Stimulated activated CD8-positive, alpha-beta memory T cell treated with anti-CD3 and anti-CD28 coated beads, Interleukin-4, amount 100 ng/mL, for 48 hours (primary cell): Measurements from ENCODE around the gene TCF12.

Source experiments
- DNase-seq: peaks from one replicate; pipeline ENCODE4 v3.0.0-alpha.2; 2020

Gene TCF12

GRCh38 chr15:57228395-57228794 lies 310.0 kb downstream of the TCF12 start:
- no peak for DNase-seq

GRCh38 chr15:57229051-57229450 lies 310.6 kb downstream of the TCF12 start:
- no peak for DNase-seq

GRCh38 chr15:57231559-57231958 lies 313.1 kb downstream of the TCF12 start:
- no peak for DNase-seq

- DNase-seq = no peak
These were observed 315.7 kb downstream of the TCF12 start for GRCh38 chr15:57234156-57234555.

GRCh38 chr15:57235186-57235585 lies 316.7 kb downstream of the TCF12 start:
- DNase-seq = no peak

GRCh38 chr15:57235873-57236272 lies 317.4 kb downstream of the TCF12 start:
- DNase-seq = no peak

- no peak for DNase-seq
These were observed 318.3 kb downstream of the TCF12 start for GRCh38 chr15:57236561-57237300.

GRCh38 chr15:57237301-57237642 lies 318.8 kb downstream of the TCF12 start:
- no peak for DNase-seq

- DNase-seq = no peak
These were observed 319.2 kb downstream of the TCF12 start for GRCh38 chr15:57237676-57238075.

GRCh38 chr15:57245130-57245529 lies 326.7 kb downstream of the TCF12 start:
- DNase-seq = no peak

- DNase-seq = no peak
These were observed 327.3 kb downstream of the TCF12 start for GRCh38 chr15:57245714-57246113.

- DNase-seq = no peak
These were observed 329.6 kb downstream of the TCF12 start for GRCh38 chr15:57248074-57248473.

- no peak for DNase-seq
These were observed 332.9 kb downstream of the TCF12 start for GRCh38 chr15:57251308-57251707.

- DNase-seq = no peak
These were observed 333.5 kb downstream of the TCF12 start for GRCh38 chr15:57251941-57252340.

GRCh38 chr15:57253082-57253481 lies 334.6 kb downstream of the TCF12 start:
- no peak for DNase-seq

GRCh38 chr15:57253500-57253899 lies 335.1 kb downstream of the TCF12 start:
- DNase-seq = no peak

- DNase-seq = no peak
These were observed 337.4 kb downstream of the TCF12 start for GRCh38 chr15:57255751-57256341.

- no peak for DNase-seq
These were observed 338.5 kb downstream of the TCF12 start for GRCh38 chr15:57256939-57257338.

- DNase-seq = no peak
These were observed 341.2 kb downstream of the TCF12 start for GRCh38 chr15:57259568-57260040.

- DNase-seq = no peak
These were observed 345.1 kb downstream of the TCF12 start for GRCh38 chr15:57263520-57263919.

GRCh38 chr15:57272771-57273357 lies 354.4 kb downstream of the TCF12 start:
- DNase-seq = no peak

- no peak for DNase-seq
These were observed 355.0 kb downstream of the TCF12 start for GRCh38 chr15:57273402-57273801.

- no peak for DNase-seq
These were observed 360.0 kb downstream of the TCF12 start for GRCh38 chr15:57278439-57278838.

GRCh38 chr15:57280464-57280863 lies 362.0 kb downstream of the TCF12 start:
- DNase-seq = no peak
